GM12878 (cell line): ENCODE results near the gene CSF1. TPM values are rescaled to one million over a fixed set of nuclear protein-coding genes. Genes with fewer than 3 reads are reported as not detected.

Source experiments
- ATAC-seq: fragments of 200-7000 bp; cut with Tn5 transposase; 3 replicates; pipeline ENCODE4 v1.9.1; 2020; ENCODE audit warnings: mild to moderate bottlenecking, moderate library complexity
- BruUV-seq: library from RNA; stranded (reverse); fragments of 400-500 nt; replicated peaks from 2 replicates; lab custom pipeline; 2021; lab: Mats Ljungman, UMichigan
- CTCF ChIA-PET: fragments of 300-600 bp; sonication (Branson Sonifier 250); formaldehyde crosslinking; extraction: SDS; loops from one replicate; lab custom pipeline; 2021; ENCODE audit warnings: inconsistent platforms; lab: Yijun Ruan, JAX
- POLR2A ChIA-PET: fragments of 350-600 bp; formaldehyde crosslinking; extraction: SDS; loops from one replicate; lab custom pipeline; 2021; ENCODE audit warnings: inconsistent platforms; lab: Charles Lee
- RAD21 ChIA-PET: fragments of 300-600 bp; sonication (Branson Sonifier 250); formaldehyde crosslinking; loops from one replicate; lab custom pipeline; 2023; ENCODE audit warnings: antibody characterized with exemption; ENCODE audit not compliant: unreplicated experiment; lab: Charles Lee
- SMC1A ChIA-PET: fragments of 300-600 bp; sonication (Branson Sonifier 250); formaldehyde crosslinking; loops from one replicate; lab custom pipeline; 2023; ENCODE audit not compliant: unreplicated experiment, uncharacterized antibody; lab: Charles Lee
- DNase-seq: peaks from one replicate; pipeline ENCODE4 v3.0.0-alpha.2; 2011; ENCODE audit warnings: low read depth, low spot score
- FAIRE-seq: peaks from 3 replicates; lab custom pipeline; 2011; peaks lifted over from hg19 to GRCh38; lab: Jason Lieb, UNC
- H2AFZ ChIP-seq: 2 replicates; pipeline ENCODE4 v1.6.0; 2011; ENCODE audit warnings: low read depth, low read length, control low read depth; ENCODE audit not compliant: control insufficient read depth
- H3K27ac ChIP-seq: 2 replicates; pipeline ENCODE4 v1.5.1; 2011; ENCODE audit warnings: control low read depth; ENCODE audit not compliant: control insufficient read depth, insufficient read depth
- H3K27me3 ChIP-seq, 2 experiments: replicated peaks in 1 of 2; 2 replicates each; pipeline versions ENCODE4 v1.6.0 to v1.6.1; 2011; ENCODE audit warnings: low read length in 1 of 2; ENCODE audit not compliant: control insufficient read depth in 2 of 2, insufficient read depth in 2 of 2
- H3K36me3 ChIP-seq, 2 experiments: 2 replicates each; pipeline ENCODE4 v1.5.1; 2011; ENCODE audit warnings: low read length in 1 of 2; ENCODE audit not compliant: control insufficient read depth in 2 of 2, insufficient read depth in 2 of 2
- H3K4me1 ChIP-seq: 2 replicates; pipeline ENCODE4 v1.6.1; 2011; ENCODE audit warnings: mild to moderate bottlenecking, low read length, moderate library complexity, mixed read lengths; ENCODE audit not compliant: control insufficient read depth, insufficient read depth
- H3K4me2 ChIP-seq: 2 replicates; pipeline ENCODE4 v1.6.0; 2011; ENCODE audit warnings: control low read depth; ENCODE audit not compliant: control insufficient read depth, insufficient read depth
- H3K4me3 ChIP-seq: fragments of 200-600 bp; sonication (generic); 2 replicates; pipeline ENCODE4 v1.5.1; 2016
- H3K79me2 ChIP-seq: 2 replicates; pipeline ENCODE4 v1.6.0; 2011; ENCODE audit warnings: low read length; ENCODE audit not compliant: control insufficient read depth, insufficient read depth
- H3K9ac ChIP-seq: 2 replicates; pipeline ENCODE4 v1.8.0; 2011; ENCODE audit warnings: low read length, control low read depth, mixed read lengths; ENCODE audit not compliant: control insufficient read depth, insufficient read depth
- H3K9me3 ChIP-seq: replicated peaks from 3 replicates; pipeline ENCODE4 v1.5.1; 2011; ENCODE audit warnings: mild to moderate bottlenecking, low read length; ENCODE audit not compliant: control insufficient read depth, insufficient read depth
- H4K20me1 ChIP-seq: 2 replicates; pipeline ENCODE4 v1.6.0; 2011; ENCODE audit not compliant: control insufficient read depth, insufficient read depth
- BCL3 ChIP-seq: IDR thresholded peaks from 2 replicates; pipeline ENCODE4 v1.6.1; 2011; ENCODE audit warnings: borderline replicate concordance, low read depth, mild to moderate bottlenecking, moderate library complexity, low read length; ENCODE audit not compliant: insufficient read depth, poor library complexity, severe bottlenecking
- HDGF ChIP-seq: fragments of 450-650 bp; IDR thresholded peaks from 2 replicates; pipeline ENCODE4 v1.6.1; 2016; ENCODE audit warnings: antibody characterized with exemption
- IKZF2 ChIP-seq, 2 experiments: fragments of 450-650 bp; IDR thresholded peaks; 2 replicates each; pipeline ENCODE4 v1.6.1; 2017; ENCODE audit warnings: mild to moderate bottlenecking in 2 of 2, moderate library complexity in 2 of 2
- LARP7 ChIP-seq: fragments of 450-650 bp; IDR thresholded peaks from 2 replicates; pipeline ENCODE4 v1.6.1; 2017; ENCODE audit warnings: mild to moderate bottlenecking
- MEF2A ChIP-seq: IDR thresholded peaks from 2 replicates; pipeline ENCODE4 v1.6.1; 2011; ENCODE audit warnings: low read depth, mild to moderate bottlenecking, low read length, moderate library complexity; ENCODE audit not compliant: insufficient read depth
- NFYA ChIP-seq: IDR thresholded peaks from 2 replicates; pipeline ENCODE4 v1.6.1; 2011; ENCODE audit warnings: low read depth, mild to moderate bottlenecking, low read length, improper control_type of control experiment, borderline replicate concordance
- PAX5 ChIP-seq: IDR thresholded peaks from 2 replicates; pipeline ENCODE4 v1.6.1; 2011; ENCODE audit warnings: low read depth, low read length, borderline replicate concordance
- PAX8 ChIP-seq: fragments of 450-650 bp; IDR thresholded peaks from 2 replicates; pipeline ENCODE4 v1.6.1; 2017; ENCODE audit warnings: mild to moderate bottlenecking, moderate library complexity
- RAD51 ChIP-seq: fragments of 450-650 bp; IDR thresholded peaks from 2 replicates; pipeline ENCODE4 v1.6.1; 2016; ENCODE audit warnings: moderate library complexity, mild to moderate bottlenecking, inconsistent platforms
- RELA ChIP-seq: fragments of 450-650 bp; IDR thresholded peaks from 2 replicates; pipeline ENCODE4 v1.8.0; 2014; ENCODE audit warnings: borderline replicate concordance; ENCODE audit not compliant: partially characterized antibody
- TAF1 ChIP-seq: IDR thresholded peaks from 2 replicates; pipeline ENCODE4 v1.6.1; 2011; ENCODE audit warnings: mild to moderate bottlenecking, low read depth, low read length, borderline replicate concordance
- WGBS: methylation state at CpG from one replicate; pipeline ENCODE4 v1.1.6; 2016; ENCODE audit warnings: low lambda C conversion rate; ENCODE audit not compliant: insufficient replicate concordance, insufficient coverage; ENCODE audit errors: missing lambda C conversion rate; 5-methylcytosine and 5-hydroxymethylcytosine counted together
- in situ Hi-C: fragments of 300-500 bp; cut with MboI; formaldehyde crosslinking; loops from 9 replicates; pipeline ENCODE4 v1.14.3; 2018; ENCODE audit warnings: mixed read lengths
- intact Hi-C: fragments of 100-400 bp; cut with micrococcal nuclease; formaldehyde crosslinking; loops from one replicate; pipeline ENCODE4 v1.14.2; 2022; ENCODE audit not compliant: unreplicated experiment
- polyA plus RNA-seq, 11 experiments: library from polyadenylated mRNA; depleted of rRNA in 4 of 11; unstranded in 6 of 11; stranded (reverse) in 5 of 11; fragments of >200 nt; fragmentation: Nextera tagmentation in 4 of 11; fragmentation: Illumina TruSeq in 1 of 11; extraction: Ambion mirVana in 4 of 11; extraction: Trizol in 1 of 11; gene quantifications; 1 replicate in 1 of 11; 2 replicates in 10 of 11; pipeline versions ENCODE4 v1.2.1 to v1.2.3, GENCODE V29; 2011 to 2016; ENCODE audit warnings: inconsistent platforms in 2 of 11, missing spikeins in 2 of 11, low read depth in 1 of 11
- total RNA-seq, 4 experiments: library from RNA; depleted of rRNA in 3 of 4; stranded (reverse); fragments of >200 nt in 3 of 4; fragmentation: Illumina TruSeq in 1 of 4; extraction: Trizol in 1 of 4; gene quantifications; 2 replicates each; pipeline versions ENCODE4 v1.2.1 to v1.2.3, GENCODE V29; 2013 to 2021

CSF1 gene
- total and polyA plus RNA-seq, 10 of the 15 experiments (the other 5 are each of a cell fraction or from before 2014, with no cell fraction given) = 1.2 to 32.4 (median 13.0) TPM

- ChIA-PET POLR2A (no interaction called here), SMC1A (interaction anchor here (1.5 to 13.9 kb wide), 3 partner anchors 31 to 317 kb away, joined by 3 to 431 read pairs (median 8); no protein-coding TSS in a partner anchor), RAD21 (interaction anchor here (0.6 to 15.4 kb wide), 4 partner anchors 13 to 339 kb away, joined by 3 to 390 read pairs (median 4); no protein-coding TSS in a partner anchor), CTCF (interaction anchor here (0.5 to 16.8 kb wide), 11 partner anchors 33 to 488 kb away, joined by 3 to 759 read pairs (median 4); no protein-coding TSS in a partner anchor)
- Histone ChIP-seq H3K4me1 (peaks cover under 1% of the 10 kb centered on the region; the same call in 1 of the 2 replicates), H3K27me3 (no peaks in the 10 kb centered on the region; a peak in 2 of 4 replicates), H3K4me2 (no peak overlapping the region), H4K20me1 (no peaks in the 10 kb centered on the region), H2AFZ (no peak overlapping the region), H3K4me3 (no peak overlapping the region), H3K9ac (no peak overlapping the region), H3K9me3 (no peaks in the 10 kb centered on the region; the same call in 2 of the 3 replicates), H3K27ac (no peak overlapping the region)
- intact Hi-C loops (no loop called here), in situ Hi-C loops (no loop called here)
- WGBS = 61% methylated on average over 9 of the region's 9 CpGs
- DNase-seq = no peak
- FAIRE-seq = no peak
- no peak for ATAC-seq
- no peak for TF ChIP-seq PAX5
- TF ChIP-seq, all 136 proteins: peak for 0
- BruUV-seq = no TSS peak
- no peaks in the 10 kb centered on the region for H3K36me3 ChIP-seq
- no peaks in the 10 kb centered on the region for H3K79me2 ChIP-seq
Measured at GRCh38 chr1:109978761-109979488, 68.3 kb downstream of the CSF1 start.

GRCh38 chr1:109979489-109980091, 68.9 kb downstream of the CSF1 start:
- Histone ChIP-seq H4K20me1 (no peaks in the 10 kb centered on the region), H3K4me2 (no peak overlapping the region), H3K79me2 (no peaks in the 10 kb centered on the region; the same call in 1 of the 2 replicates), H3K4me1 (peaks cover 4% of the 10 kb centered on the region; the same call in 1 of the 2 replicates), H3K27ac (no peak overlapping the region), H3K36me3 (no peaks in the 10 kb centered on the region), H3K9me3 (no peaks in the 10 kb centered on the region; the same call in 2 of the 3 replicates)
- DNase-seq (no peak), FAIRE-seq (no peak)
- SMC1A ChIA-PET = interaction anchor here (1.5 to 13.9 kb wide), 3 partner anchors 31 to 318 kb away, joined by 3 to 431 read pairs (median 8); no protein-coding TSS in a partner anchor
- POLR2A ChIA-PET = interaction anchor here (0.8 kb wide), 1 partner anchor 189 kb away, joined by 3 read pairs; no protein-coding TSS in a partner anchor
- RAD21 ChIA-PET = interaction anchor here (0.8 to 15.4 kb wide), 3 partner anchors 134 to 340 kb away, joined by 3 to 390 read pairs (median 5); no protein-coding TSS in a partner anchor
- intact Hi-C loops = loop anchor here (5.0 kb wide), 3 partner anchors 67 to 337 kb away; partner anchors contain the start of genes CSF1 and GSTM4
- BruUV-seq = no TSS peak
- CTCF ChIA-PET = interaction anchor here (0.5 to 16.8 kb wide), 13 partner anchors 31 to 489 kb away, joined by 3 to 759 read pairs (median 4); no protein-coding TSS in a partner anchor
- no peak for TF ChIP-seq BCL3
- no peak for TF ChIP-seq LARP7
- TF ChIP-seq NFYA = no peak
- TF ChIP-seq RAD51 = no peak
- no peak for TF ChIP-seq PAX8
- TF ChIP-seq MEF2A = no peak
- TF ChIP-seq TAF1 = no peak
- TF ChIP-seq RELA = no peak
- TF ChIP-seq HDGF = no peak
- no peak for TF ChIP-seq IKZF2 (IDR thresholded peaks at IDR 0.05)
- TF ChIP-seq, all 136 proteins: peak for 0
- Histone ChIP-seq H3K4me3 (no peak overlapping the region), H2AFZ (no peak overlapping the region), H3K9ac (no peak overlapping the region), H3K27me3 (no peaks in the 10 kb centered on the region; a peak in 2 of 4 replicates)
- ATAC-seq = no peak
- in situ Hi-C loops = loop anchor here (5.0 kb wide), 1 partner anchor 202 kb away; no protein-coding TSS in a partner anchor
- WGBS = 26% methylated on average over 5 of the region's 5 CpGs
